Activated CD4-positive, alpha-beta memory T cell treated with anti-CD3 and anti-CD28 coated beads for 36 hours (primary cell): ENCODE results near the gene LRP2BP. TPM values are rescaled to one million over a fixed set of nuclear protein-coding genes. Genes with fewer than 3 reads are reported as not detected.

ENCODE experiments used
- CTCF ChIA-PET: fragments of 350-600 bp; sonication (Branson Sonifier 250); formaldehyde crosslinking; loops from one replicate; lab custom pipeline; 2021; ENCODE audit warnings: antibody characterized with exemption, inconsistent platforms; lab: Charles Lee
- POLR2A ChIA-PET: fragments of 350-600 bp; sonication (Branson Sonifier 250); formaldehyde crosslinking; loops from one replicate; lab custom pipeline; 2021; ENCODE audit warnings: antibody characterized with exemption; lab: Charles Lee
- DNase-seq: peaks from one replicate; pipeline ENCODE4 v3.0.0-alpha.2; 2020
- H3K27ac Mint-ChIP-seq: one replicate; pipeline ENCODE4 v1.8.0; 2021; ENCODE audit warnings: mixed read lengths
- H3K27me3 Mint-ChIP-seq: one replicate; pipeline ENCODE4 v1.8.0; 2021; ENCODE audit warnings: mixed read lengths
- H3K36me3 Mint-ChIP-seq: one replicate; pipeline ENCODE4 v1.8.0; 2021; ENCODE audit warnings: mixed read lengths
- H3K4me1 Mint-ChIP-seq: one replicate; pipeline ENCODE4 v1.8.0; 2021; ENCODE audit warnings: low read depth, mixed read lengths
- H3K4me3 Mint-ChIP-seq: one replicate; pipeline ENCODE4 v1.8.0; 2021; ENCODE audit warnings: mild to moderate bottlenecking, mixed read lengths
- H3K9me3 Mint-ChIP-seq: one replicate; pipeline ENCODE4 v1.8.0; 2021; ENCODE audit warnings: mixed read lengths
- intact Hi-C: fragments of 100-400 bp; cut with micrococcal nuclease; formaldehyde crosslinking; loops from one replicate; pipeline ENCODE4 v1.15.1; 2023
- total RNA-seq, 2 experiments: library from RNA; stranded (reverse); gene quantifications; one replicate each; pipeline ENCODE4 v1.2.3, GENCODE V29; 2021

Gene LRP2BP
- total RNA-seq, 2 experiments from 2014 or later: 0.36 to 0.48 TPM

DNA sequence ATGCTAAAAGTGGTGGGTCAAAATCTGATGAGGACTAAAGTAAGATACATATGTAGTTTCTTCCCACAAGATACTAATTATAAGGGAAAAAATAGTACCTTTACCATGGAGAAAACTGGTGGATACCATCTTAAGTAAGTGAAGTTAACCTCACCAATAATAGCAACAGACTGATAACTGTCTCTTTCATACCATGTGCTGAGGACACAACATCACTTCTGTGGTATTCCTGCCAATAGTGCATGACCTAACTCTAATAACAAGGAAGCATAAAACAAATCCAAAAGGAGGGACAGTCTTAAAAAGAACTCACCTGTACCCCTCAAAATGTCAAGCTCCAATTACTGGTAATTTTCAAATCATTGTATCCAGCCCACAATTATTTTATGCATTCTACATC is 21.2 kb upstream of the LRP2BP start:
- Mint-ChIP-seq H3K9me3 (no peaks in the 10 kb centered on the region), H3K27ac (no peak overlapping the region), H3K27me3 (no peaks in the 10 kb centered on the region), H3K4me1 (peaks cover 8% of the 10 kb centered on the region), H3K36me3 (peaks cover 35% of the 10 kb centered on the region), H3K4me3 (no peak overlapping the region)
- ChIA-PET CTCF (no interaction called here), POLR2A (no interaction called here)
- DNase-seq: no peak
- intact Hi-C loops: no loop called here

DNA sequence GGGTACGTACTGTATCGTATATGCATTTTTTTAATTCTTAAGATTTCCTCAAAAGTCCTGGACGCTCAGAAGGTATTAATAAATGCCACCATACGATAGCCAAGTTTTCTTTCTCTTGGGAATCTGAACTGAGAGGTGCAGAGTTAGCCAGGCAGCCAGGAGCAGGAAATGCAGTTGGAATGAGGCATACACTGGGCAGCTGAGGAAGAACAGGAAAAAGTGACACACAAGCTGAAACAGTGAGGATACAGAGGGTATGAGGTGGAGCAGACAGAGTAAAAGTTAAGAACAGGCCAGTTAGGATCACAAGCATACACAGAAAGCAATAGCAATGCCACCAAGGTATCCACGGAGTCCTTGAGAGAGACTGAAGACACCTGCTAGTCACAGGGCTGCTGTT is 16.7 kb upstream of the LRP2BP start:
- Mint-ChIP-seq H3K9me3 (no peaks in the 10 kb centered on the region), H3K4me1 (no peaks in the 10 kb centered on the region), H3K27ac (no peak overlapping the region), H3K36me3 (peaks cover 32% of the 10 kb centered on the region), H3K27me3 (no peaks in the 10 kb centered on the region), H3K4me3 (no peak overlapping the region)
- CTCF ChIA-PET: no interaction called here
- DNase-seq: no peak
- intact Hi-C loops: no loop called here
- POLR2A ChIA-PET: no interaction called here

DNA sequence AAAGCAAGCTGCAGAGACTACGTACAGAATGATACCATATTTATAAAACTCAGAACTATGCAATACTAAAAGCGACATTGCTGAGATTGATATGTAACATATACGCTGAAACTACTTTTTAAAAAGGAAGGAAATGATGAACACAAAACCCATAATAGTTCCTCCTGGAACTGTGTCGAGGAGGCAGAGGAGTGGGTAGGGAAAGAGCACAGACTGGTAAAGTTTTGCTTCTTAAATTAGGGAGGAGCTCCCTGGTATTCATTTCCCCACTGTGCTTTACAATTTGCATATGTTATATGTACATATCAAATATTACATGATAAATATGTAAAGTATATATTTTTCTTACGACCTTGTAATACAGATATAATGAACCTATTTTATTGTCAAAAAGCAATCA is 16.1 kb upstream of the LRP2BP start:
- H3K4me3 Mint-ChIP-seq: no peak overlapping the region
- CTCF ChIA-PET: no interaction called here
- H3K9me3 Mint-ChIP-seq: no peaks in the 10 kb centered on the region
- H3K27me3 Mint-ChIP-seq: no peaks in the 10 kb centered on the region
- DNase-seq: no peak
- no peak overlapping the region for H3K27ac Mint-ChIP-seq
- no peaks in the 10 kb centered on the region for H3K4me1 Mint-ChIP-seq
- intact Hi-C loops: no loop called here
- peaks cover 29% of the 10 kb centered on the region for H3K36me3 Mint-ChIP-seq
- POLR2A ChIA-PET: no interaction called here

DNA sequence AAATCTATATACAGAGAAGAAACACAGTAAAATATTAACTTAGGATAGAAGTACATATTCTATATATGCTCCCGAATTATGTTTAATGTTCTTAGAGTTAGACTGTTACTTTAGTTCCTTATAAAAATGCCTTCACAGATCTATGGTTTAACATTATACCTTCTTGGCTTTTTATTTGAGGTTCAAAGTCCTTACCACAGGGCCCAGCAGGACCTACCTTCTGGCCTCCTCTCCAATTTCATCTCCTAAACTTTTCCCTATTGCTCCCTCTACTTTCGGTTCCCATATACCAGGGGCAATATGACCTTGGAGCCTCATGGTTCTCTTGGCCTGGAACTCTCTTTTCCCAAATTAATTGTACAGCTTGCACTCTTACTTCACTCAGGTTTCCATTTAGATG is 12.7 kb upstream of the LRP2BP start:
- H3K4me1 Mint-ChIP-seq: peaks cover 8% of the 10 kb centered on the region
- intact Hi-C loops: no loop called here
- POLR2A ChIA-PET: no interaction called here
- H3K27ac Mint-ChIP-seq: no peak overlapping the region
- CTCF ChIA-PET: no interaction called here
- no peaks in the 10 kb centered on the region for H3K9me3 Mint-ChIP-seq
- H3K36me3 Mint-ChIP-seq: peaks cover 26% of the 10 kb centered on the region
- no peak overlapping the region for H3K4me3 Mint-ChIP-seq
- no peak for DNase-seq
- H3K27me3 Mint-ChIP-seq: no peaks in the 10 kb centered on the region

DNA sequence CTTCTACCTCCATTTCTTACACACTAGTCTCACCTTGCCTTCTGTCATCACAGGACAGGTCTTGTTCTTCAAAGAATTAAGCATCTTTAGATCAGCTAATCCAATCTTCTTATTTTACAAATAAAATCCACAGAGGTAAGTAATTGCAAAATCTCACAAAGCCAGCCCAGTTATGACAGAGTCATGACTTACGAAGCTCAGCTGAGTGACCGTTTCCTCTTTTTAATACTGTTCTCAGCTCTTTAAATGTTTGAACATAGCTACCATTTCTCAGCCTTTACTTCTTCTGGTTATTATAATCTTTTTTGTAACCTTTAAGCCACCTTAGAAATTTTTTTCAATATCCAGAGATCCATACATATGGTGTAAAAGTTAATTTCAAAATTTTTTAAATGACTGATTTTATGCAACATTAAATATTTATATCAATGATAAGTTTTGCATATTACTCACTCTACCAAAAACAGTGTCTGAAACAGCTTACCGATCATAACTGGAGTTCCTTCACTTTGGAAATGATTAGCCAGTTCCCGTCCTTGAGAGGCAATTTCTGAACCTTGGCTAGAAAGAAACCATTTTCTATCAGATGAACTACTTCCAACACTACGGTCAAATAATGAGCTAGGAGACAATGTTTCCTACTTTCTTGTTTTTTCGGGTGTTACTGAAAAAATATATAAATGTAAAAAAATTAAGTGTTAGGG is 9.7 kb upstream of the LRP2BP start:
- H3K27ac Mint-ChIP-seq: no peak overlapping the region
- peaks cover 30% of the 10 kb centered on the region for H3K36me3 Mint-ChIP-seq
- intact Hi-C loops: loop anchor here (1.0 kb wide), 1 partner anchor 9 kb away; the partner anchor contains the start of gene ANKRD37
- no peaks in the 10 kb centered on the region for H3K9me3 Mint-ChIP-seq
- H3K4me3 Mint-ChIP-seq: no peak overlapping the region
- peaks cover 8% of the 10 kb centered on the region for H3K4me1 Mint-ChIP-seq
- no peaks in the 10 kb centered on the region for H3K27me3 Mint-ChIP-seq
- POLR2A ChIA-PET: interaction anchor here (1.1 to 1.4 kb wide), 2 partner anchors 9 to 32 kb away, joined by 3 to 4 read pairs; partner anchors contain the start of gene ANKRD37
- DNase-seq: no peak
- CTCF ChIA-PET: interaction anchor here (0.7 to 1.2 kb wide), 4 partner anchors 20 to 192 kb away, joined by 3 read pairs; partner anchors contain the start of gene UFSP2

DNA sequence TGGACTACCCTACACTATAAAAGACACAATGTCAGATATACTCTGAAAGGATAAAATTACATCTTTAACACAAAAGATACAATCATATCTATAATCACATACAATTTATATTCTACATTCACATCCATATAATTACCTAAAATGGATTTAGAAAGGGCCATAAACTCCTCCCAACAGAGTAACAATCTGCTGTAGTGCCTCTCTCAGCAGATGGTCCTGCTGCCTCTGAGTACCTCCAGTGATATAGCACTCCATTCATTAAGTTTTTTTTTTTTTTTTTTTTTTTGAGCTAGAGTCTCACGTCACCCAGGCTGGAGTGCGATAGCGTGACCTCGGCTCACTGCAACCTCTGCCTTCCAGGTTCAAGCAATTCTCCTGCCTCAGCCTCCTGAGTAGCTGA is 8.3 kb upstream of the LRP2BP start:
- no peak for DNase-seq
- Mint-ChIP-seq H3K4me3 (no peak overlapping the region), H3K27me3 (no peaks in the 10 kb centered on the region), H3K27ac (no peak overlapping the region), H3K36me3 (peaks cover 29% of the 10 kb centered on the region), H3K4me1 (peaks cover 11% of the 10 kb centered on the region), H3K9me3 (no peaks in the 10 kb centered on the region)
- ChIA-PET CTCF (interaction anchor here (0.6 to 1.2 kb wide), 2 partner anchors 194 to 242 kb away, joined by 3 read pairs; no protein-coding TSS in a partner anchor), POLR2A (interaction anchor here (0.6 kb wide), 2 partner anchors 121 to 239 kb away, joined by 3 to 4 read pairs; no protein-coding TSS in a partner anchor)
- intact Hi-C loops: no loop called here

DNA sequence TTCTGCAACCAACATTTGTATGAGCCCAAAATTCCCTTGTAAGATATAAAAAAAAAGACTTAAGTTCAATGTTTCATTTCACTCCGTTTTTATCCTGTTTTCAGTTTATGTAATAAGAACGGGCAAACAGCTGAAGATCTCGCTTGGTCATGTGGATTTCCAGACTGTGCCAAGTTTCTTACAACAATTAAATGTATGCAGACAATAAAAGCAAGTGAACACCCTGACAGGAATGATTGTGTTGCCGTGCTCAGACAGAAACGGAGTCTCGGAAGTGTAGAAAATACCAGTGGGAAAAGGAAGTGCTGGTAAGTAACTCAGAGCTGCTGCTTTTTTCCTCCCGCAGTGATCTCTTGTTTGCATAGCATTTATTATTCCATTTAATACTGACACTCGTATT is 3.7 kb upstream of the LRP2BP start:
- H3K4me1 Mint-ChIP-seq: peaks cover 29% of the 10 kb centered on the region
- H3K36me3 Mint-ChIP-seq: peaks cover 17% of the 10 kb centered on the region
- ChIA-PET CTCF (no interaction called here), POLR2A (no interaction called here)
- no peak overlapping the region for H3K27ac Mint-ChIP-seq
- no peak overlapping the region for H3K4me3 Mint-ChIP-seq
- DNase-seq: no peak
- intact Hi-C loops: loop anchor here (5.0 to 10.0 kb wide), 3 partner anchors 42 to 1895 kb away; partner anchors contain the start of genes ACSL1 and ING2
- no peaks in the 10 kb centered on the region for H3K9me3 Mint-ChIP-seq
- no peaks in the 10 kb centered on the region for H3K27me3 Mint-ChIP-seq

DNA sequence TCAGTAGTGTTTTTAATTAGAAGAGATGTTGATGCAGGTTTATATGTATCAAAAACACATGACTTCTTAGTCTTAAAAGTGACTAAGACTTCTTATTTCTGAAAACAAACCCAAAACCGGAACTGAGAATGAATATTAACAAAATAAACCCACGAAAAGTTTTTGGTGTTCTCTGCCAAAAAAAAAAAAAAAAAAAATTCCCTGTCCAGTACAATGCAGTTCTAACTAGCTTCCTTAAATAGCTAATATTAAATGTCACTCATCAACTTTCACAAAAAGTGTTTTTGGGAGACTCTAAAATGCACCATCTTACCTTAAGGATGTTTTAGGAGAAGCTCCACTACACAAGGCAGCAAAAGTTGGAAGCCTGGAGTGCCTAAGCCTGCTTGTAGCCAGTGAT is 2.9 kb upstream of the LRP2BP start:
- POLR2A ChIA-PET: no interaction called here

DNA sequence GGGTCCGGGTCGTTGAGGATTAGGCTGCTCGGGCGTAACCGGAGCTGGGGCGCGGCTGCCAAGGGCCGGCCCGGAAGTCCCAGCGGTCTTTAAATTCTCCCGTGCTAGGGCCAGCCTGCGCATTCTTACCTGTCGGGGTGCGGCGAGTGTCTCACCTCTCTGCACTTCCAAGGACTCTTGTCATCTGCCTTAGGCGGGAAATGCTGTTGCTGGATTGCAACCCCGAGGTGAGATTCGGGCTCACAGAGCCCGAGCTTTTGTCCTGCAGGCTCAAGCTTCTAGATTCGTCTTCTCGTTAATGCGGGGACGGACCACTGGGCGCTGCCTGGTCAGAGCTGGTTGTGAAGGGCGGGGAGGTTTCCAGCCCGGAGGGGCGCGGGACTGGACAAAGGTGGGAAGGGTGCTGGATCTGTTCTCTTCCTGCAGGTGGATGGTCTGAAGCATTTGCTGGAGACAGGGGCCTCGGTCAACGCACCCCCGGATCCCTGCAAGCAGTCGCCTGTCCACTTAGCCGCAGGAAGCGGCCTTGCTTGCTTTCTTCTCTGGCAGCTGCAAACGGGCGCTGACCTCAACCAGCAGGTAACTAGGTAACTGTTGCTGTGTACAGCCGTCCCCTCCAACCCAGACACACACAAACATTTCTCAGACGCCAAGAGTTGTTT is 1.1 kb upstream of the LRP2BP start, which contains the start of gene ANKRD37:
TSS of gene ANKRD37 (plus strand) at position 118 of the 662 bp plus-strand sequence. CDS start at position 201, 83 bp downstream.
- H3K4me1 Mint-ChIP-seq: peaks cover 37% of the 10 kb centered on the region
- POLR2A ChIA-PET: interaction anchor here (0.7 to 2.2 kb wide), 5 partner anchors 8 to 748 kb away, joined by 3 to 12 read pairs (median 4); partner anchors contain the start of genes CASP3, CFAP97, PRIMPOL and UFSP2
- peak within 1 kb of the TSS; percentile 97 for H3K27ac Mint-ChIP-seq
- peaks cover 11% of the 10 kb centered on the region for H3K36me3 Mint-ChIP-seq
- H3K27me3 Mint-ChIP-seq: no peaks in the 10 kb centered on the region
- no peak for DNase-seq
- H3K4me3 Mint-ChIP-seq: peak within 1 kb of the TSS; percentile 95
- intact Hi-C loops: loop anchor here (1.0 to 10.0 kb wide), 10 partner anchors 8 to 1892 kb away; partner anchors contain the start of genes ACSL1, CCDC110, CENPU and ING2
- H3K9me3 Mint-ChIP-seq: no peaks in the 10 kb centered on the region
- CTCF ChIA-PET: interaction anchor here (0.9 to 1.4 kb wide), 3 partner anchors 213 to 663 kb away, joined by 3 to 4 read pairs (median 3); partner anchors contain the start of genes CENPU and SLC25A4

More for the DNA sequence above, 2.9 kb upstream of the LRP2BP start:
- intact Hi-C loops: loop anchor here (5.0 to 10.0 kb wide), 3 partner anchors 41 to 1894 kb away; partner anchors contain the start of genes ACSL1 and ING2
- no peak overlapping the region for H3K4me3 Mint-ChIP-seq
- DNase-seq: no peak
- peaks cover 36% of the 10 kb centered on the region for H3K4me1 Mint-ChIP-seq
- no peaks in the 10 kb centered on the region for H3K27me3 Mint-ChIP-seq
- H3K27ac Mint-ChIP-seq: no peak overlapping the region
- peaks cover 17% of the 10 kb centered on the region for H3K36me3 Mint-ChIP-seq
- H3K9me3 Mint-ChIP-seq: no peaks in the 10 kb centered on the region
- CTCF ChIA-PET: interaction anchor here (1.5 kb wide), 1 partner anchor 215 kb away, joined by 9 read pairs; no protein-coding TSS in a partner anchor

DNA sequence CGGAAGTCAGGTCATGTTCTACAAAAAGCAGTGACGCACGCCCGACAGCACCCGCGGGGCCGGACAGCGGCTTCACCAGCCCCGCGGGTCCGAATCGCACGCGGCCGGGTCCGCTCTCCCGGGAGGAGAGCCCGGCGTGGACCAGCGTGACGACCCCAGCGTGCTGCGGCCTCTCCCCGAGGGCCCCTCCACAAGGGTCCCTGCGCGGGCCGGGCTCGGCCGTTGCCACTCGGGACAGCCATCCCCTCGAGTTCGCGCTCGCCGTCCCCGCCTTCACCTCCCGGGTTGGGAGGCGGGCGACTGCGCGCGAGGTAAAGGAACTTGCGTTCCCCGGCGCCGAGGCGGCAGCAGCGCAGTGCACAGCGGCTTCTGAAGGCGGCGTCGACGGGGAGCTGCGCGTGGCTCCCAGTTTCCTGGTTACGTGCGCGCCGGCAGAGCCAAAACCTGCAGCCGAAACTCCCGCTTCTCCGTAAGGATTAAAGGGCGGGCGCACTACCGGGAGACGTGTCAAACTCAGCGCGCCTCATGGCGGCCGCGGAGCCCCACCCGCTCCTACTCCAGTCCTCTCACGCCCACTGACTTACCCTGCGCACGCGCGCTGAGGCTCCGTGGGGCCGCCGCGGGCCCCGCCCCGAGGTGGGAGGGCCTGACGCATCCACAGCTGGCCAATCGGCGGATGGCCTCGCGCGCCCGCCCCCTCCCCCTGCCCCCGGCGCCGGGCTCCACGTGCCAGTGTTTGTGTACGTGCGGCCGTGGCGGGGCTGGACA is 416 bp upstream of the LRP2BP start:
- intact Hi-C loops: loop anchor here (1.0 to 10.0 kb wide), 12 partner anchors 9 to 1891 kb away; partner anchors contain the start of genes ACSL1, CCDC110, CENPU and ING2
- Mint-ChIP-seq H3K36me3 (peaks cover 11% of the 10 kb centered on the region), H3K4me1 (peaks cover 37% of the 10 kb centered on the region), H3K27me3 (no peaks in the 10 kb centered on the region), H3K9me3 (no peaks in the 10 kb centered on the region), H3K4me3 (peak overlapping the region; percentile 95), H3K27ac (peak overlapping the region; percentile 97)
- POLR2A ChIA-PET: interaction anchor here (0.7 to 2.2 kb wide), 6 partner anchors 8 to 747 kb away, joined by 3 to 12 read pairs (median 4); partner anchors contain the start of genes CASP3, CFAP97, PRIMPOL and SNX25
- peak; percentile 98 for DNase-seq
- CTCF ChIA-PET: interaction anchor here (0.9 to 1.5 kb wide), 7 partner anchors 30 to 662 kb away, joined by 3 to 4 read pairs (median 3); partner anchors contain the start of genes CENPU, SLC25A4, SNX25 and UFSP2
